Hepatocyte (in vitro differentiated cells): Measurements from ENCODE around the gene SCAMP3. TPM values are rescaled to one million over a fixed set of nuclear protein-coding genes. Genes with fewer than 3 reads are reported as not detected.

Source experiments
- DNase-seq: peaks from one replicate; pipeline ENCODE4 v3.0.0-alpha.2; 2016; ENCODE audit warnings: low spot score
- H2AFZ ChIP-seq: fragments of 200-600 bp; sonication (generic); 2 replicates; pipeline ENCODE4 v1.6.0; 2016; ENCODE audit warnings: antibody characterized with exemption, mild to moderate bottlenecking
- H3K27ac ChIP-seq: fragments of 200-600 bp; sonication (generic); 2 replicates; pipeline ENCODE4 v1.5.1; 2016; ENCODE audit warnings: mild to moderate bottlenecking
- H3K27me3 ChIP-seq: fragments of 200-600 bp; sonication (generic); 2 replicates; pipeline ENCODE4 v1.6.1; 2016
- H3K36me3 ChIP-seq: fragments of 200-600 bp; sonication (generic); replicated peaks from 2 replicates; pipeline ENCODE4 v1.5.1; 2016; ENCODE audit warnings: low read depth; ENCODE audit not compliant: insufficient read depth
- H3K4me1 ChIP-seq: fragments of 200-600 bp; sonication (generic); 2 replicates; pipeline ENCODE4 v1.5.1; 2016; ENCODE audit warnings: mild to moderate bottlenecking, moderate library complexity; ENCODE audit not compliant: insufficient read depth
- H3K4me2 ChIP-seq: fragments of 200-600 bp; sonication (generic); 2 replicates; pipeline ENCODE4 v1.6.0; 2016
- H3K4me3 ChIP-seq: fragments of 200-600 bp; sonication (generic); 2 replicates; pipeline ENCODE4 v1.5.1; 2016; ENCODE audit warnings: mild to moderate bottlenecking
- H3K79me2 ChIP-seq: fragments of 200-600 bp; sonication (generic); 2 replicates; pipeline ENCODE4 v1.6.0; 2017; ENCODE audit warnings: mild to moderate bottlenecking
- H3K9me2 ChIP-seq: fragments of 200-600 bp; sonication (generic); replicated peaks from 2 replicates; pipeline ENCODE4 v1.6.0; 2017; ENCODE audit warnings: mild to moderate bottlenecking; ENCODE audit not compliant: insufficient read depth
- H3K9me3 ChIP-seq: fragments of 200-600 bp; sonication (generic); 2 replicates; pipeline ENCODE4 v1.5.1; 2016; ENCODE audit warnings: low read depth, mild to moderate bottlenecking
- H4K20me1 ChIP-seq: fragments of 200-600 bp; sonication (generic); 2 replicates; pipeline ENCODE4 v1.6.0; 2016; ENCODE audit warnings: mild to moderate bottlenecking; ENCODE audit not compliant: insufficient read depth, poor library complexity, severe bottlenecking
- CTCF ChIP-seq: fragments of 200-600 bp; sonication (generic); IDR thresholded peaks from 2 replicates; pipeline ENCODE4 v1.5.1; 2016; ENCODE audit warnings: antibody characterized with exemption, mild to moderate bottlenecking; ENCODE audit not compliant: poor library complexity
- EZH2 ChIP-seq: fragments of 200-600 bp; sonication (generic); IDR thresholded peaks from 2 replicates; pipeline ENCODE4 v1.6.1; 2016; ENCODE audit warnings: antibody characterized with exemption, mild to moderate bottlenecking, borderline replicate concordance
- EZH2phosphoT487 ChIP-seq: fragments of 200-600 bp; sonication (generic); IDR thresholded peaks from one replicate; pipeline ENCODE4 v1.6.1; 2018; ENCODE audit warnings: antibody characterized with exemption, mild to moderate bottlenecking, low read depth, moderate library complexity; ENCODE audit not compliant: unreplicated experiment, severe bottlenecking
- WGBS: methylation state at CpG from one replicate; pipeline ENCODE4 v1.1.6; 2016; ENCODE audit warnings: low lambda C conversion rate; ENCODE audit errors: missing lambda C conversion rate; 5-methylcytosine and 5-hydroxymethylcytosine counted together
- polyA plus RNA-seq: library from polyadenylated mRNA; unstranded; fragments of >200 nt; fragmentation: Nextera tagmentation; extraction: Ambion mirVana; gene quantifications from 2 replicates; pipeline ENCODE4 v1.2.1, GENCODE V29; 2016
- total RNA-seq: library from RNA; depleted of rRNA; stranded (reverse); fragments of >200 nt; gene quantifications from 2 replicates; pipeline ENCODE4 v1.2.3, GENCODE V29; 2014

SCAMP3 gene
- total and polyA plus RNA-seq, 2 experiments from 2014 or later, result 45.7 to 114 TPM

- TF ChIP-seq EZH2 (no peak), CTCF (no peak)
- Histone ChIP-seq H2AFZ (peak within 1 kb of the TSS; percentile 80), H3K36me3 (no peaks in the 10 kb centered on the region), H3K4me1 (peaks cover 16% of the 10 kb centered on the region), H3K4me2 (peak within 1 kb of the TSS; percentile 96), H3K27me3 (no peaks in the 10 kb centered on the region), H3K9me3 (no peaks in the 10 kb centered on the region), H3K9me2 (no peaks in the 10 kb centered on the region), H3K79me2 (peaks cover 13% of the 10 kb centered on the region), H4K20me1 (no peaks in the 10 kb centered on the region), H3K27ac (peak within 1 kb of the TSS; percentile 99), H3K4me3 (peak within 1 kb of the TSS; percentile 90)
- DNase-seq, result peak; percentile 64
- WGBS, result 15% methylated on average over 14 of the region's 17 CpGs
These were observed 54.2 kb downstream of the SCAMP3 start, which contains the start of gene THBS3 for GRCh38 chr1:155207806-155208540. Gene THBS3 (minus strand): TSS chr1:155207897. CDS start chr1:155207876, 21 bp downstream.

GRCh38 chr1:155206891-155207805, 55.0 kb downstream of the SCAMP3 start:
- H3K9me2 ChIP-seq, result no peaks in the 10 kb centered on the region
- H3K36me3 ChIP-seq, result no peaks in the 10 kb centered on the region
- no peak overlapping the region for H2AFZ ChIP-seq
- peaks cover 13% of the 10 kb centered on the region for H3K79me2 ChIP-seq
- no peaks in the 10 kb centered on the region for H3K27me3 ChIP-seq
- DNase-seq, result peak; percentile 87
- TF ChIP-seq EZH2, result no peak
- TF ChIP-seq EZH2phosphoT487, result no peak
- peak; percentile 82 for TF ChIP-seq CTCF
- H4K20me1 ChIP-seq, result no peaks in the 10 kb centered on the region
- H3K4me2 ChIP-seq, result peak overlapping the region; percentile 96
- H3K9me3 ChIP-seq, result no peaks in the 10 kb centered on the region
- H3K4me3 ChIP-seq, result peak overlapping the region; percentile 4
- H3K27ac ChIP-seq, result peak overlapping the region; percentile 99
- peaks cover 16% of the 10 kb centered on the region for H3K4me1 ChIP-seq
- whole genome bisulfite sequencing, result 30% methylated on average over 13 of the region's 13 CpGs

Other genes with a start within 250 kb of the SCAMP3 start
- gene DCST2, start 228.6 kb downstream of the SCAMP3 start, total RNA-seq, result 0.04 and 1.6 TPM in 2 replicates
- gene DCST2, start 228.6 kb downstream of the SCAMP3 start, polyA plus RNA-seq, result 0.40 and 0.47 TPM in 2 replicates
- 0.60 TPM in 1 of 2 replicates, not detected in the other for gene DCST1, start 228.5 kb downstream of the SCAMP3 start, total RNA-seq
- gene DCST1, start 228.5 kb downstream of the SCAMP3 start, polyA plus RNA-seq, result 0.12 TPM in 1 of 2 replicates, not detected in the other
- 44.8 and 55.7 TPM in 2 replicates for gene ADAM15, start 211.0 kb downstream of the SCAMP3 start, total RNA-seq
- gene ADAM15, start 211.0 kb downstream of the SCAMP3 start, polyA plus RNA-seq, result 108 and 117 TPM in 2 replicates
- 20.5 and 21.3 TPM in 2 replicates for gene EFNA4, start 198.6 kb downstream of the SCAMP3 start, total RNA-seq
- gene EFNA4, start 198.6 kb downstream of the SCAMP3 start, polyA plus RNA-seq, result 16.3 and 18.1 TPM in 2 replicates
- 4.0 and 5.5 TPM in 2 replicates for gene EFNA3, start 183.5 kb downstream of the SCAMP3 start, total RNA-seq
- 10.3 and 13.1 TPM in 2 replicates for gene EFNA3, start 183.5 kb downstream of the SCAMP3 start, polyA plus RNA-seq
- gene EFNA1, start 134.5 kb downstream of the SCAMP3 start, total RNA-seq, result 78.7 and 94.8 TPM in 2 replicates
- 137 and 172 TPM in 2 replicates for gene EFNA1, start 134.5 kb downstream of the SCAMP3 start, polyA plus RNA-seq
- gene SLC50A1, start 126.5 kb downstream of the SCAMP3 start, total RNA-seq, result 75.3 and 88.6 TPM in 2 replicates
- gene SLC50A1, start 126.5 kb downstream of the SCAMP3 start, polyA plus RNA-seq, result 111 and 115 TPM in 2 replicates
- gene DPM3, start 121.8 kb downstream of the SCAMP3 start, total RNA-seq, result 94.2 and 121 TPM in 2 replicates
- 84.1 and 96.3 TPM in 2 replicates for gene DPM3, start 121.8 kb downstream of the SCAMP3 start, polyA plus RNA-seq
- 191 and 209 TPM in 2 replicates for gene KRTCAP2, start 89.1 kb downstream of the SCAMP3 start, total RNA-seq
- gene KRTCAP2, start 89.1 kb downstream of the SCAMP3 start, polyA plus RNA-seq, result 440 and 454 TPM in 2 replicates
- gene TRIM46, start 88.5 kb downstream of the SCAMP3 start, total RNA-seq, result 1.1 and 1.2 TPM in 2 replicates
- 1.9 and 2.1 TPM in 2 replicates for gene TRIM46, start 88.5 kb downstream of the SCAMP3 start, polyA plus RNA-seq
- 19.8 and 20.3 TPM in 2 replicates for gene THBS3, start 54.5 kb downstream of the SCAMP3 start, total RNA-seq
- 39.9 and 41.6 TPM in 2 replicates for gene THBS3, start 54.5 kb downstream of the SCAMP3 start, polyA plus RNA-seq
- 42.1 and 49.4 TPM in 2 replicates for gene MTX1, start 53.7 kb downstream of the SCAMP3 start, total RNA-seq
- gene MTX1, start 53.7 kb downstream of the SCAMP3 start, polyA plus RNA-seq, result 78.2 and 82.0 TPM in 2 replicates
- gene ENTREP3, start 6.9 kb downstream of the SCAMP3 start, total RNA-seq, result 8.1 and 8.8 TPM in 2 replicates
- 26.0 and 27.1 TPM in 2 replicates for gene ENTREP3, start 6.9 kb downstream of the SCAMP3 start, polyA plus RNA-seq
- 18.6 and 26.1 TPM in 2 replicates for gene CLK2, start 11.1 kb upstream of the SCAMP3 start, total RNA-seq
- 48.7 and 53.8 TPM in 2 replicates for gene CLK2, start 11.1 kb upstream of the SCAMP3 start, polyA plus RNA-seq
- 1.5 and 4.3 TPM in 2 replicates for gene HCN3, start 15.1 kb upstream of the SCAMP3 start, total RNA-seq
- 5.6 and 8.2 TPM in 2 replicates for gene HCN3, start 15.1 kb upstream of the SCAMP3 start, polyA plus RNA-seq
- gene PKLR, start 39.1 kb upstream of the SCAMP3 start, total RNA-seq, result 12.8 and 13.3 TPM in 2 replicates
- gene PKLR, start 39.1 kb upstream of the SCAMP3 start, polyA plus RNA-seq, result 4.7 and 10.9 TPM in 2 replicates
- 284 and 313 TPM in 2 replicates for gene FDPS, start 46.5 kb upstream of the SCAMP3 start, total RNA-seq
- 336 and 347 TPM in 2 replicates for gene FDPS, start 46.5 kb upstream of the SCAMP3 start, polyA plus RNA-seq
- 22.3 and 25.2 TPM in 2 replicates for gene RUSC1, start 58.5 kb upstream of the SCAMP3 start, total RNA-seq
- 34.9 and 48.4 TPM in 2 replicates for gene RUSC1, start 58.5 kb upstream of the SCAMP3 start, polyA plus RNA-seq